Endometrium (tissue), 2 donors: Measurements from ENCODE around the gene CCDC13.

Experiments used
- FAIRE-seq: peaks from 2 replicates; lab custom pipeline; 2012; peaks lifted over from hg19 to GRCh38; lab: Jason Lieb, UNC
- donor health status: control.
- donor health status: control.

The CCDC13 gene

DNA sequence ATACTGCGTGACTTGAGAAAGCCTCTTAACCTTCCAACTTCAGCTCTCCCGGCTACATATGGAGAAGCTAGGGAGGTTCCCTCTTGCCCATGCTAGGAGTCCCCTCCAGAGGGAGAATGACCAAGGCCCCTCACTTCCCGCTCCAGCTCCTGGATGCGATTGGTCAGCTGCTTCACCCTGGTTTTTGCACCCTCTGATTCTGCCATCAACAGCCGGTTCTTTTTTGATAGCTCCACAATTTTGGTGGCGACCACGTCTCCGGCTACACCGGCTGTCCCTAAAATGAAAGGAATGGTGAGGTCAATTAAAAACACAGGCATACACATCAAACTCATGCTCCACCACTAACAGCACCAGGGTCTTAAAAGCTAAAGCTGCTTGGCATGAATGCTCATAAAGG, 20.6 kb downstream of the CCDC13 start:
- no peak for FAIRE-seq

DNA sequence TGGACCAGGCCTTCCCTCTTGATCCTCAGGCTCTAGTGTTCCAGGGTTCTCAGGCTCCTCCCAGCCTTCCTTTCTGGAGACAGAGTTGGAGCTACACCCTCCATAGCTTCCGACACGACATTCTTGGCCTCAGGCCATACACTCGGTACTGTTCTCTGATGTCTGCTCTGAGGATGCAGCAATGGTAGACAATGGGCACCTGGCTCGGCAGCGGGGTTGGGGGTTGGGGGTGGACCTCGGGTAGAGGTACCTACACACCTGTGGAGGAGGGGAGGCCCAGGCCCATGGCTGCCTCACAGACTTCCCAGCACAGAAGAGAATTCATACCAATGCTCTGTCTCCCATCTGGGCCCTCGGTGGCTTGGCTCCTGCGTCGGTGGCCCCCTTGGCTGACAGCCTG, 21.4 kb downstream of the CCDC13 start:
- no peak for FAIRE-seq

DNA sequence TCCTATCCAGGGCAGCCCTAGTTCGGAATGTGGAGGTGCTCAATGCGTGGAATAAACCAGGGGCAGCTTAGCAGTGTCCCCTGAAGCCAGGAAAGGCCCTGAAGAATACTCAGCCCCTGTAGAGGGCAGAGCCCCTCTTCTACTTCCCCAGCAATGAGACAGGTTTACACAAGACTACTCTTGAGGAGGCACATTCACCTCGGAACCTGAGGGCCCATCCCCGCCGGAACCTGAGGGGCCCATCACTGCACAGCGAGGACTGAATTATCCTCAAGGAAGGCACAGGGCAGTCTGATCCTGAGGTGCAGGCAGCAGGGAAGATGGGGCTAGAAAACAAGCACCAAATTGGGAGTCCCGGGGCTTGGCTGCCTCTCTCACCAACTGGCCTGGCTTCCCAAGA, 22.2 kb downstream of the CCDC13 start:
- FAIRE-seq, result no peak

DNA sequence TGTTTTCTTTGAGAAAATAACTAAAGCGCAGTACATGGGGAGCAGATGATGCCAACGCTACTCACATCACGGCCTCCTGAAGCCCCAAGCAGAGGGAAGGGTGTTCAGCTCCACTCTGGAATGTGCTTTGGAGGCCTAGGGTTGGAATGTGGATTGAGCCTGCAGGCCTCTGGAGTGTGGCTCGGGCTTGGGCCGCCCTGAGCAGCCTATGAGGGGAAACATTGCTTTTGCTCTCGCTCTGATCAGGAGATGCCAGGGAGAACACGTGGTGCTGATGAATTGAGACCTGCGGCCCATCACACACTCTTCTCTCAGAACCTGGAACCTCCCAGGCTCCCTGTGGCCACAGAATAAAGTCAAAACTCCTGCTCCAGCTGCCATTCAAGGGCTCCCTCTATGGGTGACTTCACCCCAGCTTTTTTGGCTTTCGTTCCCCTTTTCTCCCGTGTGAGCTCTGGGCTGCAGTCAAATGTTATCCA, 23.3 kb downstream of the CCDC13 start:
- FAIRE-seq, result no peak

DNA sequence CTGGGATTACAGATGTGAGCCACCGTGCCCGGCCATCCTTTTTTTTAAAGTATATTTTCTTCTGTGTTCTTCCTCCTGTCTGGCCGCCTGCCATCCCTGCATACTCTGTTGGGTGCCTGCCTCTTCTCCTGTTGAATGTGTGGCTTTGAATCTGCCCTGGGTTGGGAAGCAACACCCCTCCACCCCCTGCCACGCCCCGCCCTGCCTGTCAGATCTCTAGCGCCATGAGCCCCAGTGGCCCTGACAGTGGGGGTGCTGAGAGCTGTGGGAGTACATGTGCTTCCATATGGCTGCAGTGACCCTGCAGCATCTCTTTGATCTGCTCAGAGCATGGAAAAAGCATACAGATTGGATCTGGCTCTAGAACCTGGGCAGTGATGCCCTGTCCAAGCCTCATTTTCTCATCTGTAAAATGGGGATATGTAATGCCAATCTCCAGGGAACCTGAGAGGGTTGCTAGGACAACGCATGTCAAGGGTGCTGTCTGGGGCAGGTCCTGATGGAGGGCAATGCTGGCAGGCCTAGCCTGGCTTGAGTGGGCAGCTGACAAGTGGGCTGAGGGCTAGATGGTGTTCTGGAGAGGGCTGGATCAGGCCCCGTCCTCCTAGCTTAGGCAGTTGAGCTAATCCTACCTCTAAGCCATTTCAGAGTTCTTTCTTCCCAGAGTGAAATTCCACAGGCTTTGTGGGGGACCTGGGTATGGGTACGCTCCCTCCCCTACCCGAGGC, 23.9 kb downstream of the CCDC13 start:
- FAIRE-seq, result no peak

DNA sequence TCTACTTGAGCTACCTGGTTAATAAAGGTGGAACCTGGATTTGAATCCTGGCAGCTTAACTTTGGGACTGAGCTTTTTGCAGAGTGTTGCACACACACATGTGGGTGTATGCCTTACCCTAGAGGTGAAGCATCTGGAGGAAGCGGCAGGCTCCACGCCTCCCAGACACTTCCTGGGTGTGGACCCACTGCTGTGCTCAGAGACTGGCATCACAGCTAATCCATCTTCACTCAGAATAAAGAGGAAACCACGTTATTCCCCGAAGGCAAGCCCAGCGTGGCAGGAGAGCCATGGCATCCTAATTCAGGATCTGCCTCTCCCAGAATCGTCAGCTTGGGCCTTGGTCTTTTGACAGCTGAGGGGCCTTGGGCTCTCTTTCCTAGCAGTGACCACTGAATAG, 25.5 kb downstream of the CCDC13 start:
- FAIRE-seq, result no peak

DNA sequence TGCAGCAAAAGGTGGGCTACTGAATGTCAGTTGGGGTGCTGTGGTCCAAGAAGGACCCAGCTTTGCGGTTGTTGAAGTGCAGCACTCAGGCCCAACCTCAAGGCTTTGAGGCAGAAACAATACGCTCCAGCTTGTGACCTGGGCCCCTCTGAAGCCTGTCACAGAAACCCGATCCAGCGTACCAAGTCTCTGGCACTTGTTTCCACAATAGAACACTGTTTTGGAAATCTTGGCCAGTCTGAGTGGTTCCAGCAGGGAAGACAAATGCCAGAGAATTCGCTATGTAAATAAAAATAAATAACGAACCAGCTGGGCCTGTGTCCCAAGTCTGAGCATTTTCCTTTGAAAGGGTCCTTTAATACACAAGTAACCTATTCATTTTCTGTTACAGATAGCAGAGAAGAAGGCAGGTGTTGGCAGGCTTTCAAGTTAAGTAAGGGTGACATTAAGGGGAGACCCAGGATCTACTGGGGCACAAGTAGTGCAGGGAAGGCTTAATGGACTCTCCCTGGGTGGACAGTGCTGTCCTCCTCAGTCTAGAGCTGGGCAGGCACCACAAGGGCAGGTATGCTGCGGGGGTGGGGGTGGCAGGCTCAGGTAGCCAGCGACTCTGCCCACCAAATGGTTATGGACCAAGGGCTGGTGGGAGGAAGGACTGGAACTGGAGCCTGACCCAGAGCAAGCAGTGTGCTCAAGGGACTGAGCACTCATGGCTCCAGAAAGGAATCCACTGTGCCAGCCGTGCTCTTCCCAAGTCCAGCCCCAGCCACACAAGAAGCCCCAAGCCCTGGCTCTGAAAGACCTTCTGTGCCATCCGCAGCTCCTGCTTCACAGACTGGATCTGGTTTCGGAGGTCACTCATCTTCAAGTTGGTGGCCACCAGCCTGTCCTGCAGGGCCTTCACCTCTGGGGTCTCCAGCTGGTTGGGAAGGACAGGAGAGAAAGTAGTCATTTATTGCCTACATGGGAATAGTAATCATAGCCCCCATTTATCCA, 26.3 kb downstream of the CCDC13 start:
- no peak for FAIRE-seq

DNA sequence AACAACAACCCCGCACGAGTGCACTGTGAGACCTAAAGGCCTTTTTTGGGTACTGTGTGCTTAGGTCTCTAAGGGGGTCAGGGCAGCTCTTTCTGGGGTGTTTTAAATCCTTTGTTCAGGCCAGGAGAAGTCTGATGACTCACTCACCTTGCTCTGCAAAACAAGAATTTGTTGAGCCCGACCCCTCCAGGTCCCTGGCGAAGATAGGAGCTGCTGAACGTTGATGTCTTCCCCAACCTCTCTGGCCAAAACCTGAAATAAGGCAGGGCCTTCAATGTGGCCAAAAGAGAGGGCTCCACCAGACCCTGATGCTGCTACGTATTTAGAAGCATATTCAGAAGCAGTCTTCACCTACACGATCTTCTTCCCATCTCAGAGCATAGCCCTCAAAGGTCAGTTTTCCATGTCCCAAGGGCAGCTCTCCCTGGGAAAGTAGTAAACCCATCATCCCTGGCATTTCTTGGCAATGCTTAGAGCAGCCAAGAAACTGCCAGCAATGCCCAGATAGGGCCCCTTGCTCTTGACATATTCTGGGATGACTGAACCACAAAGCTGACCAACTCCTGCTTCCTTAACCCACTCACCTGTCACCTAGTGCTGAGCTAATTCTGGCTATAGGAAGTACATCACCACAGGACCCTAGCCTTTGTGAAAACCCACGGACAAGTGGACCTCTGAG, 27.1 kb downstream of the CCDC13 start:
- no peak for FAIRE-seq

DNA sequence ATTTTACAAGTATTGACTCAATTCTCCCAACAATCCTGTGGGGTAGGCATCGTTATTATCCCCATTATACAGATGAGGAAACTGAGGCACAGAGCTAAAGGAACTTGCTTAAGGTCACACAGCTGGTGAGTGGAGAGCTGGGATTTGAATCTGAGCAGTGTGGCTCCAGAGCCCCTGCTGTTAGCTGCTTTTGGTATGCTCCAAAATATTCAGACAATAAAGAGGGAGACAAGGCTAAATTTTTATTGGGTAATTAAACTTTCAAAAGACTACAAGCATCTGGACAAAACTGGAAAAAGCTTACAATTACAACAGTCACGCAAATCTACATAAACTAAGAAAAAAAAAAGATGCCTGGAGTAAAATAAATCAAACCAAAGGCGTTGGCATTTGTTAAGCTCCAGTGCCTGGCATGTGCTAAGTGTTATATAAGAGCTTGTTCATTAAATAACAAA, 27.7 kb downstream of the CCDC13 start:
- peak; percentile 96 for FAIRE-seq

DNA sequence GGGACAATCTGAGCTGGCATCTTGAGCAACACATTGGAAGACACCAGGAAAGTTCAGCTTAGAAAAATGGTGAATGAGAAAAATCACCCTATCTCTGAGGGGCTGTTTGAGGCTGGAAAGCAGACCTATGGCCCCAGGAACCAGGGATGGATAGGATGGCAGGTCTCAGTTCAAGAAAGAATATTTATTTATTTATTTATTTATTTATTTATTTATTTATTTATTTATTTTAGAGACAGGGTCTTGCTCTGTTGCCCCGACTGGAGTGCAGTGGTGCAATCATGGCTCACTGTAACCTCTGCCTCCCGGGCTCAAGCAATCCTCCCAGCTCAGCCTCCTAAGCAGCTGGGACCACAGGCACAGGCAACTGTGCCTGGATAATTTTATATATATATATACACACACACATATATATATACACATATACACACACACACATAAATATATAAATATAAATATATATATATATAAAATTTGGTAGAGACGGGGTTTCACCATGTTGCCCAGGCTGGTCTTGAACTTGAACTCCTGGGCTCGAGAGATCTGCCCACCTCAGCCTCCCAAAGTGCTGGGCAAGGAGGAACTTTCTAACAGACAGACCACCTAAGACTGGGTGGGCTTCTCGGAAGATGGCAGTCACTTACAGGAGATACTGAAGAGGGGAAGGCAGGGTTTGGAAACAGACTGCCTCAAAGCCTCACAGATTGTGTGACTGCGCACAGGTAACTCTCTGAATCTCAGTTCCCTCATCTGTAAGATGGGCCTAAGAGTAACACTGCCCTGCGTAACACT, 29.7 kb downstream of the CCDC13 start:
- FAIRE-seq, result no peak

DNA sequence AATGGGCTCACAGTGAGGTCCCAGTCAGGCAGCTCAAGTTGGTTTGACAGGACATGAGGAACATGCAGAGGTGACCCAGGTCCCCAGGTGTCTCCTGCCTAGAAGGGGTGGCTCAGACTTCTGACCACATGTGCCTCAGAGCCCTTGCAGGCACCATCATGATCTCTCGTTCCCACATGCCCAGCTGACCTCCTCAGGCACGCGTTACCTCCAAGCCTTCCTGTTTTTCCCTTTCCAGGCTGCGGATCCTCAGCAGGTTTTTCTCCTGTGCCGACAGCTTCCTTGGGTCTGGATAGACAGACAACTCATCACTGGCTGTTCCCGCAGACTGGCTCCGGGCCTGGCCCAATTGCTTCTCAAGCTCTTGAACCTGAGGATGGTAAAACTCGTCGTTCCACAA, 30.4 kb downstream of the CCDC13 start:
- FAIRE-seq, result no peak

DNA sequence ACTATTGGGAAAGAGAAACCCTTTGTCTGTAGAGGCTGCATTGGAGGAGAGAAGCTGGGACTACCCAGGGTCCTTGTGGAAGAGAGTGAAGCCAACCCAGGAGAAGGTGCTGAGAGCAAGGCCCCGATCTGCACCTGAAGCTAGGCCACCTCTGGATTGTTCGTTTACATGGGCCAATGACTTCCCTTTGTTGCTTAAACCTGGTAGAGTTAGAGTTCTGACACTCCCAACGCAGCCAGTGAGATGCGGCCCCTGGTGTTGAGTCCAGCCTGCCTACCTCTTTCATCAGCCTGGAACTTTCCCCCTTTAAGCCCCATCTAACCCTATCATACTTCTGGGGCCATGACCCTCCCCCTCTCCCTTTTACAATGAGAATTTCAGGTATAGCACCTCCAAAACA, 30.8 kb downstream of the CCDC13 start:
- no peak for FAIRE-seq

DNA sequence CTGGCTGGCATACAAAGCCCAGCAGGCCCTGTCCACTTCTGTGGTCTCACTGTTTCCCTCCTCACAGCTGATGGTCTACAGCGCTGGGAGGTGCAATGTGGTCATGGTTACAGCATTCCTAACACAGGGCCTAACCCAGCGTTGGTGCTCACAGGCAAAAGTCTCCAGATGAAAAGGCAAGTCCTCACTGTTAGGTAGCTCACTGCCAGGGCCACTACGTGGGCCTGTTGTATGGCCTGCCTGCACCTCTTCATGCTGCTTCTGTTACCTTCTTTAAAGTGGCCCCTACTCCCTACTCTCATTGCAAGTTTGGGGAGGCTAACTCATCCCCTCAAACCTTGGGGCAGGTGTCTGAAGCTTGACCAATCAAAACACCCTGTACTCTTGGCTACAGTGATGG, 31.3 kb downstream of the CCDC13 start:
- FAIRE-seq, result no peak

DNA sequence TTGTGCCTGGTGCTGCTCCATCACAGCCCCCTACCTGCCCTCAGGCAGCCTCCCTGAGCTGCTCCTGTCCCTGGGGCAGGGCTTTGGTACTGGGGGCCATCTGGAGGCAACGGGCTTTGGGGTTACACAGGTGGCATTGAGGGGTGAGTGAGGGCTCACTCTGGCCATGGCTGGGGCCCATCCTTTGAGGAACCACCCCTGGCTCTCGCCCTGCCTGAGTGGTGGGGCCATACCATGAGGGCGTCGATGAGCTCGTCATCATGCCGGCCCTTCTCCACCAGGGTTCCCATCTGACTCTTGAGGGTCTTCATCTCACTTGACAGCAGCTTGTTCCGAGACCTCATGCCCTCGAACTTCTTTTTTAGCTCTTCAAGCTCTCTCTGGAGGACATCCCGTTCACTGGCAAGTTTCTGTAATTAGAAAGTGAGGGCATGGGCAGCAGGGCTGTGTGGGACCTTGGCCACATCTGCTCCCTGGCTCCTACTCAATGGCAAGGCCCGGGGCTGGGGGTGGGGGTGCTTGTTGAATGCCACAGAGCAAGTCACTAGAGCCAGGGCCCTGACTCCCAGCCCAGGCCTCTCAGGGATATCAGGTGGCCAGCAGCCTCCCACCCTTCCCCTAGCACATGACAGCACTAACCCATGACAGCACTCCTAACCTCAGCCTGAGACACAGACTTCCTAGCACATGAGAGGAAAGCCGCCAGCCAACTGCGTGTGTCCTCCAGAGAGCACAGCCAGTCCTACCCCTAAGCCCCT, 33.5 kb downstream of the CCDC13 start:
- no peak for FAIRE-seq

DNA sequence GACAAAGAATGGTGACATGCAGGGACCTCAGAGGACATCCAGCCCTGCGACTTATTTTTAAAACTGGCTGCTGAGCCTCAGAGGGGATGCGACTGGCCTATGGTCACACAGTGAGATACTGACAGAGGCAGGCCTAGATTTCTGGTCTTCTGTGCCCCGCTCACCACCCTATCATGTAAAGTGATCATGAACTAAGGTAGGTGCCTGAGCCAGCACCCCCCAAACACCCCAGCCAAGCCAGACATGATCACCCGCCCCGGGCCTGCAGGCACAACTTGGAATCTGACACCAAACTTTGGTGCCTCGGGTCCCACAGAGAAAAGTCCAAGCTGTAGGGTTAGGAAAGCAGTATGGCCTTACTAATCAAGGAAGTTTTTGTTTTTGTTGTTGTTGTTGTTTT, 36.5 kb downstream of the CCDC13 start:
- no peak for FAIRE-seq

DNA sequence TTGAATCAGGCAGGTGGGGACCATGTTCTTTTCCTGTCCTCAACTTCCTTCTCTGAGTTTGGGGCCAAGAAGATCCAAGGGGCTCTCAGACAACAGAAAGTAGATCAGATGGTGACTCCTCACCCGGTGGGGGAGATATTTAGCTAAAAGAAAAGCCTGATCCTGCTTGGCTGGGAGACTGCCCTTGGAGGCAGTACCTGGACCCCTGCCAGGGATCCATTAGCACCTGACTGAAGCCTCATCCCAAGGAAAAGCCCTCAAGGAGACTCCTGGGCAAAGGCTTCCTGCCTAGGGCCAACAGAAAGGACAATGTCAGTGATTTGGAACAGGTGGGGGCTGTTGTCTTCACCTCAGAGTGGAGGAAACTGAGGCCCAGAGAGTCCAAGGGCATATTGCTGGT, 37.0 kb downstream of the CCDC13 start:
- FAIRE-seq, result no peak

DNA sequence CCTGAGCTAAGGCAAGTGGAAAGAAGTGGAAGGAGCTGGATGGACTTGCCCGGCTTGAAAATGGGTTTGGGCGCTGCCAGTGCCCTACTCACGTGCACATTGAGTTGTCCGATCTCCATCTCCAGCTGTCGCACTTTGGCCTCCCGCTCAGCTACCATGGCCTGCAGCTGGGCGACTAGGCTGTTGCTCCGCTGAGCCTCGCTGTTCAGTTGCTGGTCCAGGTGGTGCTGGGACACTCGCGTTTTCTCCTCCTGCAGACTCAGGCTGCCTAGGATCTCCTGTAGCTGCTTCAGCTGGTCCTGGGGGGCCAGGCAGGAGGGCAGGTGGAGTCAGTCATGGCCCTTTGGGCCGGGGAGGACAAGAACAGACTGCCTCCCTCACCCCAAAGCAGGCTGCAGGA, 37.4 kb downstream of the CCDC13 start:
- FAIRE-seq, result no peak

DNA sequence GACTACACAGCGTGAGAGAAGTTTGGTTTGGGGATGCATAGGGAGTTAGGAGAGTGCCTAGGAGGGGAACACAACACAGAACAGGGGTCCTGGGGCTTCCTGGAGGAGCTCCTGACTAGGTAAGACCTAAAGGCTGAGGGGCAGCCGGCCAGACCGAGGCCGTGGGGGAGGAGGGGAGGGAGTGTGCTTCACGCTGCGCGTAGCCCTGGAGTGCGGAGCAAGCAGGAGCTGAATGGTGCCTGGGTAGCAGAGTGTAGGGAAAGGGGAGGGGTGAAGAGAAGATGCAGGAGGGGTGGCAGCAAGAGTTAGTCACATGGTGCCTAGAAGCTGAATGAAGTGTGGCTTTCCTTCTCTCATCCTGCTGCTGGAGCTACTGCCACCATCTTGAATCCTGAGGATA, 38.0 kb downstream of the CCDC13 start:
- no peak for FAIRE-seq

DNA sequence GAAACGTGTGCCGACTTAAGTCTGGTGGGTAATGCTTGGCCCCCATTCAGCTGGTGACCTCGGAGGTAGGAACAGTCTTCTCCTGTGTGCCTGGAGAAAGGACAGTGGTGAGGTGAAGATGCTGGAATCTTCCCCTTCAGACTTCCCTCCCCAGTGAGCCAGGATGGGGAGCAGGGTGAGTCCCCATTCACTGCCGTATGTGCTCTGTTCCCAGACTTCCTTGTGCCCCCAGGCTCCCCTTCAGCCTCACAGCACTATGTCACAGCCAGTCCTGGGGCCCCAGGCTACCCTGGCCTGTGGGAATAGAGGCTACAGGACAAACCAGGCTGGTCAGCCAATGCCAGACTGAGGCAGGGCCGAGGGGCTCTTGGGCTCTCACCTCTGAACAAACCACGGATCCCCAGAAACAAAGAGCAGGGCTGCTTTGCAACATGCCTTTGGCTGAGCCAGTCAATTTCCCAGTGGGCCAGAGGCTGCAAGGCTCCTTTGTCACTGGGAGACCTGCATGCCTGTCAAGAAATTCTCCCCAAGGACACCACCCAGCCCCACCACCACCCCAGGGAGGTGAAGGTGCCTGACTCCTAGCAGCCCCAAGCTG, 38.7 kb downstream of the CCDC13 start:
- FAIRE-seq, result no peak

DNA sequence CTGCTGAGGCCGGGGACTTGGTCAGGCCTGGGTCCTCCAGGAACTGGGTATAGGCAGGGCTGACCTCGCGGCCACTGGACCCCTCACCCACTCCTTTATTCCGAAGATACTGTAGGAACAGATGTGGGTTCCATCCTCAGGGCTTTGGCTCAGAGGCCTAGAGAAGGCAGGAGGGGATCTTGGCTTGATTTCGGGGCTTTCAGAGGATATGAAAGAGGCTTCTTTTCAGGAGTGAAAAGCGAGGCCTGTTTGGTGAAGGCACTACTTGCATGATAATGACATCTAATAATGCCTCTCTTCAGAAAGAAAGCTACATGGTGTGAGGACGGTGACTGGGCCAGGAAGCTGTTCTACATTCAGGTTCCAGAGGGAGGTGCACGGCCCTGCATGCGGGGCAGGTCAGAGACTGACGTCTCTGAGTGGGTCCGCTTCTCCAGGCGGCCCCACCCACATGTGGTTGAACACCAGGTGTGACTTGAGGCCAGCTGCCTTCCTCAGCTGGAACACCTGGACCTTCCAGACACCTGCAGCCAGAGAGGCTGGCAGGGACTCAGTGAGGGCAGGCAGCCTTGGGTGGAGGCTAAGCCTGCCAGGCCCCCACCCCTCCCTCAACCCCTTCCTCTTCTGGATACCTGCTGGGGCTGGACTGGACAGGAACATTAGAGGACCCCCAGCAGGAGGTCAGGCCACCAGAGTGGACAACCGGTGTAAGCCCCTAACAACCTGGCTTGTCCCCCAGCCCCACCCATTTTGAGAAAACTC, 39.4 kb downstream of the CCDC13 start:
- no peak for FAIRE-seq
